ENCODE data around the gene ADAM21.
"Not testable (repeated sequence)": the region's sequence is repeated elsewhere in the genome, so short reads cannot be mapped to it uniquely, and the experiment has no call there.

The ADAM21 gene

DNA sequence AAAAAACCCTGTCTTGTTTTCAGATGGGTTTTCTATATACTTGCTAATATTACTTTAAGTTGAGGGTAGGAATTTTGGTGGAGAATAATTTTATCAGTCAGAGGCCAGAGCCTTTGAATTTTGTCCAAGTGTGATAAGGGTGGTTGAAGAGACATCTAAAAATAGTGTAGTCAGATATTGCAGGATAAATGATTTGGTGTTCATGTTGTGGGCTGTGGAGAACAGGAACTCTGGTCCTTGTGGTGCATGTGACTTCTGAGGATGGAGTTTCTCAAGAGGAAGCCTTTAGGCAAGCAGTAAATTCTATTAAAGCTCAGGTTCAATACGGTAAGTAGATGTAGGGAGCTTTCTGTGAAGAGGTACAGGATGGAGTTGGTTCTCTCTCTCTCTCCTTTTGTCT lies 2.8 kb downstream of the ADAM21 start:
- no peak overlapping the region for H3K4me3 ChIP-seq (ENCODE audit: low read depth, low read length)
- TF ChIP-seq CTCF (IDR thresholded peaks at IDR 0.05; ENCODE audit: borderline replicate concordance, insufficient read depth, low read depth, low read length): no peak

DNA sequence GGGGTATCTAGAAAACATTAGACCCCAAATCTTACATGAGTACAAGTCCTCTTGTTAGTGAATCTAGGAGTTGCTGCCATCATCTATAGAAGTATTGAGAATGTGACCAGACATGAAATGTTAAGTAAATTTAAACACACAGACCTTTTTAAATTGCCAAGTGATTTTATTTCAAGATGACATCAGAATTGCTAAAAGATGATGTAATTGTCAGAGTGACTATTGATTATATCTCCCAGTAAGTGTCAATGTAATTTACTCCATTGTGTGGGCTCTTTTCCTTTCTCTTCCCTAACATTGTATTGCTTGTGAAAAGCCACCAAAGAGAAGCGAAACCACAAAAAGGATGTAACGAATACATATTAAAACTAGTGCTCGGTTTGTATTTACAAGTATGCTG lies 16.8 kb downstream of the ADAM21 start:
- TF ChIP-seq CTCF (IDR thresholded peaks at IDR 0.05; ENCODE audit: borderline replicate concordance, insufficient read depth, low read depth, low read length): no peak
- no peak overlapping the region for H3K4me3 ChIP-seq (ENCODE audit: low read depth, low read length)

DNA sequence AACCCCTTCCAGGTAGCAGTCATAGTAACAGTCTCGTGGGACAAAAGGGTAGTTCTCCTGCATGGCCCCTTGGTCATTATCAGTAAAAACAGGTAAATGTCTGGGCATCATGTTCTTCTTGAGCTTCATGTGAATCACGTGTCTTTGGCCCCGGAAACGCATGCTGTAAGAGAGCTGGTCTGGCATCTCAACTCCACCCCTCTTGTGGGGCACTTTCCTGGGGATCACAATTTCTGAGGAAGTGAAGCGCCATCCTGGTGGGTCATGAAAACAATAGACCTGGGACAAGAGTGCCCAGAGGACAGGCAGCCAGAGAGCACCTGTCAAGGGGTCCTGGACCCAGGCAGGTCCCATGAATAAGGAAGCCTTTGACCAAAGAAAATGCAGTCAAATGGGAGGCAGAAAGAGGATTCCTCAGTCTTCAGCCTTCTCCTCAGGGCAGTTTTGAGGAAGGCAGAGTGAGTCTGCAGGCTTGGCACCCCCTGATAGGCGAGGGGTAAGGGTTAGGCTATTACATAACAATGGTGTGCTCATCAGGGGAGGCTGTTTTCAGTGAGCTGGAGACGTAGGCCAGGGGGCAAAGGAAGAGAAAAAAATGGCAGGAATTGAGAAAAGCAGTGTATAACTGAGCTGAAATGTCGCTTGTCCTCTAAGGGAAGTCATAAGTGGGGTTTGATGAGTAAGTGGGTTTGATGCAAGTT lies 19.0 kb downstream of the ADAM21 start:
- not testable (repeated sequence) for H3K4me3 ChIP-seq (ENCODE audit: low read depth, low read length)

DNA sequence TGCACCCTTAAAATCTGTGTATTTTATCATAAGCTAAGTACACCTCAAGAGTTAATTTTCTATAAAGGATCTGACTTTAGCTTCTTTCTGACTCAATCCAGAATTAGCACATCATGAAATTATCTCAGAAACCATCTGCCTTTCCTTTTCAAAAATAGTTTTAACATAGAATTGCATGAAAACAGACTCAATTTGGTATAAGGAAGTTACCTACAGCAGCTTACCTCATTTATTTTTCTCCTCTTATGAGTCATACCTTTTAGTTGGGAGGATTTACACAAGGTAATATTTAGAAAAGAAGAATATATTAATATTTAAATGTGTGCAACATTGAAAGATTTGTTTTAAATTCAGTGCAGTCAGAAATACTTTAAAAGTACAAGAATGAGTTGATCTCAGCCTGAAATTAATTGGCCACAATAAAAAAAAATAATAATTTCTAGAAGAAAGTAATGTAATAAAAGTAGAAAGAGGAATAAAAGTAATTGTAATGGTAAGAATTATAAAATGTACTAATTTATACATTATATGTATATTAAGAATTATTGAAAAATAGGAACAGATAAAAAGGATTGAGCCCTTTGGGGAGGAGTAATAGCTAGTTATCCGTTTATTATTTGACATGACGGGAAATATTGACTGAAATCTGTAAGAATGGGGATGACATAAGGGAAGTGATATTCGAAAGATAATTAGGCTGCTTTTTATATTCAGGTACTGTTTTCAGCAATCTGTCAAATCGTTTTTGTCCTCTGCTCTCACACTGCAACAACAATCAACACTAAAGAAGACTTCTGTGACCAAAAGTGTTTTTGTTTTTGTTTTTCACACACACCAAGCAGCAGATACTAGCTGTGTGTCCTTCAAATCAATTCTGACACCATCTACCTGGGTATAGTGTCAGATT lies 20.5 kb downstream of the ADAM21 start:
- no peak for TF ChIP-seq CTCF (IDR thresholded peaks at IDR 0.05; ENCODE audit: borderline replicate concordance, insufficient read depth, low read depth, low read length)
- no peak overlapping the region for H3K4me3 ChIP-seq (ENCODE audit: low read depth, low read length)

GRCh38 chr14:70473825-70474224 lies 21.9 kb downstream of the ADAM21 start:
- no peak overlapping the region for H3K4me3 ChIP-seq (ENCODE audit: low read depth, low read length)
- no peak for TF ChIP-seq CTCF (IDR thresholded peaks at IDR 0.05; ENCODE audit: borderline replicate concordance, insufficient read depth, low read depth, low read length)

DNA sequence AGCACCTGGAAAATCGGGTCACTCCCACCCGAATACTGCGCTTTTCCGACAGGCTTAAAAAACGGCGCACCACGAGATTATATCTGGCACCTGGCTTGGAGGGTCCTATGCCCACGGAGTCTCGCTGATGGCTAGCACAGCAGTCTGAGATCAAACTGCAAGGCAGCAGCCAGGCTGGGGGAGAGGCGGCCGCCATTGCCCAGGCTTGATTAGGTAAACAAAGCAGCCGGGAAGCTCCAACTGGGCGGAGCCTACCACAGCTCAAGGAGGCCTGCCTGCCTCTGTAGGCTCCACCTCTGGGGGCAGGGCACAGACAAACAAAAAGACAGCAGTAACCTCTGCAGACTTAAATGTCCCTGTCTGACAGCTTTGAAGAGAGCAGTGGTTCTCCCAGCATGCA lies 23.5 kb downstream of the ADAM21 start:
- not testable (repeated sequence) for H3K4me3 ChIP-seq (ENCODE audit: low read depth, low read length)

DNA sequence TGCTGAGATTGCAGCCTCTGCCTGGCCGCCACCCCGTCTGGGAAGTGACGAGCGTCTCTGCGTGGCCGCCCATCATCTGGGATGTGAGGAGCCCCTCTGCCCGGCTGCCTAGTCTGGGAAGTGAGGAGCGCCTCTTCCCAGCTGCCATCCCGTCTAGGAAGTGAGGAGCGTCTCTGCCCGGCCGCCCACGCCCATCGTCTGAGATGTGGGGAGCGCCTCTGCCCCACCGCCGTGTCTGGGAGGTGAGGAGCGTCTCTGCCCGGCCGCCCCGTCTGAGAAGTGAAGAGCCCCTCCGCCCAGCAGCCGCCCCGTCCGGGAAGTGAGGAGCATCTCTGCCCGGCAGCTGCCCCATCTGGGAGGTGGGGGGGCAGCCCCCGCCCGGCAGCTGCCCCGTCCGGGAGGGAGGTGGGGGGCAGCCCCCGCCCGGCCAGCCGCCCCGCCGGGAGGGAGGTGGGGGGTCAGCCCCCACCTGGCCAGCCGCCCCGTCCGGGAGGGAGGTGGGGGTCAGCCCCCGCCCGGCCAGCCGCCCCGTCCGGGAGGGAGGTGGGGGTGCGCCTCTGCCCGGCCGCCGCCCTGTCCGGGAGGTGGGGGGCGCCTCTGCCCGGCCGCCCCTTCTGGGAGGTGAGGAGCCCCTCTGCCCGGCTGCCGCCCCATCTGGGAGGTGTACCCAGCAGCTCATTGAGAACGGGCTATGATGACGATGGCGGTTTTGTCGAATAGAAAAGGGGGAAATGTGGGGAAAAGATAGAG lies 25.6 kb downstream of the ADAM21 start:
- not testable (repeated sequence) for H3K4me3 ChIP-seq (ENCODE audit: low read depth, low read length)

DNA sequence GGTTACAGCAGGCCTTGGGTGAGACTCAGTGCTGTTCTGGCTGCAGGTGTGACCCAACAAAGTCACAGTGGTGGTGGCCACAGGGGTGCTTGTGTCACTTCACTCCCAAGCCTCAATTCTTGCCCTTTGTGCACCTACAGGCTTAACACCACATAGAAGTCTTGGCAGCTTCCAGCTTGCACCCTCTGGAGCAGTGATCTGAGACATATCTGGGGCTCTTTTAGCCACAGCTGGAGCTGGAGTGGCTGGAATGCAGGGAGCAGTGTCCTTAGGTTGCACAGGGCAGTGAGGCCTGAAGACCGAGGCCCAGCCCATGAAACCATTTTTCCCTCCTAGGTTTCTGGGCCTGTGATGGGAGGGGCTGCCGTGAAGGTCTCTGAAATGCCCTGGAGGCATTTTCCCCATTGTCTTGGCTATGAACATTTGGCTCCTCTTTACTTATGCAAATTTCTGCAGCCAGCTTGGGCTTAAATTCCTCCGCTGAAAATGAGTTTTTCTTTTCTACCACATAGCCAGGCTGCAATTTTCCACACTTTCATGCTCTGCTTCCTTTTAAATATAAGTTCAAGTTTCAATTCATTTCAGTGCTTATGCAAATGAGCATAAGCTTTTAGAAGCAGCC lies 37.7 kb downstream of the ADAM21 start:
- no peak overlapping the region for H3K4me3 ChIP-seq (ENCODE audit: low read depth, low read length)
- TF ChIP-seq CTCF (IDR thresholded peaks at IDR 0.05; ENCODE audit: borderline replicate concordance, insufficient read depth, low read depth, low read length): no peak

All from GM12875 (cell line).